GM19023 (cell line): ENCODE data around the gene UQCRFS1.

ENCODE experiments used
- ATAC-seq: cut with Tn5 transposase; IDR thresholded peaks from one replicate; pipeline ENCODE4 v1.9.1; 2021; ENCODE audit warnings: mild to moderate bottlenecking, moderate library complexity; ENCODE audit not compliant: unreplicated experiment

The UQCRFS1 gene

DNA sequence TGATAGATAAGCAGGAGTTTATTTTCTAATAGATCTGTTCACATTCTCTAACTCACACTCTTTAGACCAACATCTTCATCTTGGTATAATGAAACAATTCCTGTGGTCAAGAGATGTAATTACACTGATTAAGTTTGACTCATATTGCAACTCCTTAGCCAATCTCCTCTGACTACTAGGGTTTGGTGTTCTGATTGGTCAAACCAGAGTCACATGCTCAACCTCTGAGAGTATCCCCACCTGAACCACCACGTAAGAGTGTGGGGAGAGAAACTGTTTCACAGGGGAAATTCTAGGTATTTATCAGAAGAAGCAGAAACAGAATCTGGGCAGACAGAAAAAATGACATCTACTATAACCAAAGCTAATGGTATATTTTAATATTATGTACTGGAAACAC, 42.4 kb downstream of the UQCRFS1 start:
- ATAC-seq, result no peak

DNA sequence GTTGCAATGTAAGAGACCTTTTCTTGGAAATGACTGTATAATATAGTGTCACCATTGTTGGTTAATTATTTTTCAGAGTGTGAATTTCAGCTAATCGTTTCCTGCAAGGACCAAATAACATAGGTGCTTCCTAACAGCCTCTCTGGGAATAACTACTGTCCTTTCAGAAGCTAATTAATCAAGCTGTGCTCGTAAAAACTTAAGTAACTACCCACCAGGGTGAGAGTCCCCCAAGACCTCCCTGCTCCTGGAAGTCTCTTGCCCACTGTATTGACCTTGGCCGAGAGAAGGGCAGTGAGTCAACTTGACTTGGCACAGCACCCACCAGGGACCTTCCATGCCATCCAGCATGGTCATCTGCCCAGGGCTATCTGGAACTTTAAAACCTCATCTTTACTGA, 50.3 kb downstream of the UQCRFS1 start:
- ATAC-seq, result no peak

DNA sequence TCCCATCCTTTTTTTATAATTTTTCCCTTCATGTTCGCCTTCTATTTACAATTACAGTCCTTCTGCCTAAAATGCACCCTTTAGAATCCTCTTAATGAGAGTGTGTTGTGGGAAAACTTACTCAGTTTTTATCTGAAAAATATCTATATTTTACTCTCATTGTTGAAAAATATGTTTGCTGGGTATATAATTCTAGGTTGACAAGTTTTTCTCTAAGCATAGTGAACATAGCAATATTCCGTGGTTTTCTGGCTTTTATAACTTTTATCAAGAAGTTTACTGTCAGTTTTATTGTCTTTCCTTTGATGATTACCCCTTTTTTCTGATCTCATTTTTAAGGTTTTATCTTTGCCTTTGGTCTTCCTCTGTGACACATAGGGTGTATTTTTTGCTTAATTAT, 57.3 kb downstream of the UQCRFS1 start:
- no peak for ATAC-seq
